ENCODE results near the gene EGLN3.
"Not testable (repeated sequence)": the region's sequence is repeated elsewhere in the genome, so short reads cannot be mapped to it uniquely, and the experiment has no call there.

Gene EGLN3

DNA sequence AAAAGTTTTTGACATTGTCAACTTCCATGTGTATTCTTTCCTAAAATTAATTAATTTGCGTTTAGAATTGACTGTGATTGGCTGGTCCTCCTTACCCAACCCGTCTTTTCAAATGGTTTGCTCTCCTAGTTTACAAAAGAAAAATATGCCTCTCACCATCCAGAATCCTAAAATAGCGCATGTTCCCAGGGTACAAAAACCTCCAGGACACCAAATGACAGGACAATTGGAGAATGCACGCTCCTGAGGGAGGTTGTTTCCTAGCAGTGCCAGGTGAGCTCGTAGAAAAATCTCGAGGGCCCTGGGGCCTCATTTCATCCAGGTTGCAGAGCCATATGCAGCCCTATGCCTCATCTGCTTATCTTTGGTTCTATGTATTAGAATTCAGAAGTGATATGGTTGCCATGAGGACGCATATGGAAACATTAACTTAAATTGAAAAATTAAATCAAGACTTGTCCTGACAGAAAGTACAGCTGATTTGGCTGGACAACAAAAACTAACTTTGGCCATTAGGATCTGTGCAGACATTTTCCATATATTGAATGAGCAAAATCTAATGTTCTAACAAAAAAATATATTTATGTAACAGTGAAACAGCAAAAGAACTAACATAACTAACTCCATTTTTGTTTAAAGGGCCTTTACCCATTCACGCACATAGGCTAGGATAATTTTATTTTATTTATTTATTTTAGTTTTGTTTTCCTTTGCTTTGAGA is 28.2 kb upstream of the EGLN3 start:
- H3K4me2 ChIP-seq (ENCODE audit: low read length): no peak overlapping the region
- no peaks in the 10 kb centered on the region for H3K79me2 ChIP-seq (ENCODE audit: low read length)
- H3K4me1 ChIP-seq (ENCODE audit: low read length): peaks cover 10% of the 10 kb centered on the region; the same call in 1 of the 2 replicates
- no peak overlapping the region for H3K27ac ChIP-seq (ENCODE audit: low read length)
- no peak overlapping the region for H3K9ac ChIP-seq (ENCODE audit: low read length)
- no peak for TF ChIP-seq EZH2phosphoT487 (IDR thresholded peaks at IDR 0.05; ENCODE audit: low read depth)
- TF ChIP-seq, protein P1, sequence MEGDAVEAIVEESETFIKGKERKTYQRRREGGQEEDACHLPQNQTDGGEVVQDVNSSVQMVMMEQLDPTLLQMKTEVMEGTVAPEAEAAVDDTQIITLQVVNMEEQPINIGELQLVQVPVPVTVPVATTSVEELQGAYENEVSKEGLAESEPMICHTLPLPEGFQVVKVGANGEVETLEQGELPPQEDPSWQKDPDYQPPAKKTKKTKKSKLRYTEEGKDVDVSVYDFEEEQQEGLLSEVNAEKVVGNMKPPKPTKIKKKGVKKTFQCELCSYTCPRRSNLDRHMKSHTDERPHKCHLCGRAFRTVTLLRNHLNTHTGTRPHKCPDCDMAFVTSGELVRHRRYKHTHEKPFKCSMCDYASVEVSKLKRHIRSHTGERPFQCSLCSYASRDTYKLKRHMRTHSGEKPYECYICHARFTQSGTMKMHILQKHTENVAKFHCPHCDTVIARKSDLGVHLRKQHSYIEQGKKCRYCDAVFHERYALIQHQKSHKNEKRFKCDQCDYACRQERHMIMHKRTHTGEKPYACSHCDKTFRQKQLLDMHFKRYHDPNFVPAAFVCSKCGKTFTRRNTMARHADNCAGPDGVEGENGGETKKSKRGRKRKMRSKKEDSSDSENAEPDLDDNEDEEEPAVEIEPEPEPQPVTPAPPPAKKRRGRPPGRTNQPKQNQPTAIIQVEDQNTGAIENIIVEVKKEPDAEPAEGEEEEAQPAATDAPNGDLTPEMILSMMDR (IDR thresholded peaks at IDR 0.05; ENCODE audit: low read depth, low read length): no peak
- H3K27me3 ChIP-seq (ENCODE audit: low read depth, low read length): no peaks in the 10 kb centered on the region
- H4K20me1 ChIP-seq (ENCODE audit: insufficient read depth, low read length): no peaks in the 10 kb centered on the region
- H3K9me3 ChIP-seq (ENCODE audit: insufficient read depth, low read length): no peaks in the 10 kb centered on the region
- no peak overlapping the region for H2AFZ ChIP-seq (ENCODE audit: low read depth, low read length)
- no peak overlapping the region for H3K4me3 ChIP-seq (ENCODE audit: low read length)
- no peaks in the 10 kb centered on the region for H3K36me3 ChIP-seq (replicated peaks; ENCODE audit: low read depth, low read length)

DNA sequence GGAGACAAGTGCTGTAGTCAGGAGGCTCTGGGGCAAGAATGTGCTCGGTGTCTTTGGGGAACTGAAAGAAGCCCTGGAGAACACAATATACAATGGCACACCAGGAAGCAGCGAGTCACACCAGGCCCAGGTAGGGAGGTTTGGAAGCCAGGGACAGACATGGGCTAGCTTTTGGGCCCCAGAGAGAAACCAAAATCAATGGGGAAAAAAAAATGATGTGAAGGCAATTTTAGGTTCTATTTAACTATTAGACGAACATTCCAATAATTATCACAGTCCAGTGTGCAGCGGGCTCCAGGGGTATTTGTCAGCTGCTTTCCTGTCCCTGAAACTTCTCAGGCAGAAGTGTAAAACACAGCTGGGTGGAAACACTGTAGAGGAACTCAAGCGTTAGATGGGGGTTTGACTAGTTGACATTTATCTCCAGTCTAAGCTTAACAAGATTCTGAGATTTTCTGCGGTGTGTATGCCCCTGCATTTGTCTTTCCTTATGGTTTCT is 21.8 kb upstream of the EGLN3 start:
- H3K27ac ChIP-seq (ENCODE audit: low read length): peak overlapping the region; percentile 49
- no peaks in the 10 kb centered on the region for H3K27me3 ChIP-seq (ENCODE audit: low read depth, low read length)
- peak overlapping the region; percentile 88; the same call in 1 of the 2 replicates for H2AFZ ChIP-seq (ENCODE audit: low read depth, low read length)
- peaks cover 20% of the 10 kb centered on the region for H3K4me1 ChIP-seq (ENCODE audit: low read length)
- H3K4me3 ChIP-seq (ENCODE audit: low read length): peak overlapping the region; percentile 64
- H3K9ac ChIP-seq (ENCODE audit: low read length): peak overlapping the region; percentile 33; the same call in 1 of the 2 replicates
- no peak for TF ChIP-seq EZH2phosphoT487 (IDR thresholded peaks at IDR 0.05; ENCODE audit: low read depth)
- no peaks in the 10 kb centered on the region for H4K20me1 ChIP-seq (ENCODE audit: insufficient read depth, low read length)
- H3K79me2 ChIP-seq (ENCODE audit: low read length): no peaks in the 10 kb centered on the region
- no peaks in the 10 kb centered on the region for H3K9me3 ChIP-seq (ENCODE audit: insufficient read depth, low read length)
- H3K36me3 ChIP-seq (replicated peaks; ENCODE audit: low read depth, low read length): no peaks in the 10 kb centered on the region
- H3K4me2 ChIP-seq (ENCODE audit: low read length): peak overlapping the region; percentile 54

DNA sequence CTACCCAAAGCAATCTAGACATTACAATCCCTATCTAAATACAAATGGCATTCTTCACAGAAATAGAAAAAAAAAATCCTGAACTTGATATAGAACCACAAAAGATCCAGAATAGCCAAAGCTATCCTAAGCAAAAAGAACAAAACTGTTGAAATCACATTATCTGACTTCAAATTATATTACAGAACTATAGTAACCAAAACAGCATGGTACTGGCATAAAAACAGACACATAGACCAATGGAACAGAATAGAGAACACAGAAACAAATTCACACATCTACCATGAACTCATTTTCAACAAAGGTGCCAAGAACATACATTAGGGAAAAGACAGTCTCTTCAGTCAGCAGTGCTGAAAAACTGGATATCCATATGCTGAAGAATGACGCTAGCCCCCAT is 19.0 kb upstream of the EGLN3 start:
- not testable (repeated sequence) for H3K9me3 ChIP-seq (ENCODE audit: insufficient read depth, low read length); H3K36me3 ChIP-seq (replicated peaks; ENCODE audit: low read depth, low read length); H3K27me3 ChIP-seq (ENCODE audit: low read depth, low read length); H3K9ac ChIP-seq (ENCODE audit: low read length); H3K27ac ChIP-seq (ENCODE audit: low read length); H2AFZ ChIP-seq (ENCODE audit: low read depth, low read length); H4K20me1 ChIP-seq (ENCODE audit: insufficient read depth, low read length); H3K79me2 ChIP-seq (ENCODE audit: low read length); H3K4me3 ChIP-seq (ENCODE audit: low read length); H3K4me2 ChIP-seq (ENCODE audit: low read length)
- peaks cover 20% of the 10 kb centered on the region for H3K4me1 ChIP-seq (ENCODE audit: low read length)

DNA sequence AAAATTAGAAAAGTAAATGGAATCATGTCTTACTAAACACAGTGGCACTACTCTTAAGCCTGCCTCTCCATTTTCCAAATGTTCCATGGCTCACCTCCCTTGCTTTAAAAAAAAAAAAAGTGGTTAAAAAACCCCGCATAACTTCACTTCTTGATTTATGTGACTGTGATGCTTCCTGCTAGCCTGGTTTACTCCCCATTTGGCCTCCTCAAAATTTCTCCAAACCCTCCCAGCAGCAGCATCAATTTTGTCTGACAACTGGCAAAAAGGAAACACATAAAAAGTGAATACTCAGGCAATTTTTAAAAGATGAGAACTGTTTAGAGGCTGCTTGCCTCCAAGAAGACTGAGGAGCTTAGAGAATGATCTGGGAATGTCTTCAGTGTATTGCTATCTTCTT is 17.8 kb upstream of the EGLN3 start:
- Histone ChIP-seq H3K9ac (ENCODE audit: low read length) (no peak overlapping the region), H3K36me3 (replicated peaks; ENCODE audit: low read depth, low read length) (no peaks in the 10 kb centered on the region), H3K27me3 (ENCODE audit: low read depth, low read length) (no peaks in the 10 kb centered on the region), H3K4me1 (ENCODE audit: low read length) (peaks cover 20% of the 10 kb centered on the region), H3K79me2 (ENCODE audit: low read length) (no peaks in the 10 kb centered on the region), H3K9me3 (ENCODE audit: insufficient read depth, low read length) (no peaks in the 10 kb centered on the region), H3K4me2 (ENCODE audit: low read length) (no peak overlapping the region), H4K20me1 (ENCODE audit: insufficient read depth, low read length) (no peaks in the 10 kb centered on the region), H3K4me3 (ENCODE audit: low read length) (no peak overlapping the region), H2AFZ (ENCODE audit: low read depth, low read length) (no peak overlapping the region), H3K27ac (ENCODE audit: low read length) (no peak overlapping the region)
- no peak for TF ChIP-seq EZH2phosphoT487 (IDR thresholded peaks at IDR 0.05; ENCODE audit: low read depth)
- TF ChIP-seq, protein P1 (IDR thresholded peaks at IDR 0.05; ENCODE audit: low read depth, low read length): no peak

DNA sequence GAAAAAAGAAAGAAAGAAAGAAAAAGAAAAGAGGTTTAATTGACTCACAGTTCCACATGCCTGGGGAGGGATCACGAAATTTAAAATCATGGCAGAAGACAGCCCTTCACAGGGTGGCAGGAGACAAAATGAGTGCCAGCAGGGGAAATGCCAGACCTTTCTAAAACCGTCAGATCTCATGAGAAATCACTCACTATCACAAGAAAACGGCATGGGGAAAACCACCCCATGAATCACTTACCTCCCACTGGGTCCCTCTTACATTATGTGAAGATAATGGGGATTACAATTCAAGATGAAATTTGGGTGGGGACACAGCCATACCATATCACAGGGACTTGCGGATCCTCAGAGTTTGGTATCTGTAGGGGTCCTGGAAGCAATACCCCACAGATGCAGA is 16.3 kb upstream of the EGLN3 start:
- no peak overlapping the region for H3K4me2 ChIP-seq (ENCODE audit: low read length)
- no peak overlapping the region for H3K27ac ChIP-seq (ENCODE audit: low read length)
- H3K9me3 ChIP-seq (ENCODE audit: insufficient read depth, low read length): no peaks in the 10 kb centered on the region
- no peak for TF ChIP-seq EZH2phosphoT487 (IDR thresholded peaks at IDR 0.05; ENCODE audit: low read depth)
- TF ChIP-seq, protein P1 (IDR thresholded peaks at IDR 0.05; ENCODE audit: low read depth, low read length): no peak
- no peak overlapping the region for H3K4me3 ChIP-seq (ENCODE audit: low read length)
- H3K9ac ChIP-seq (ENCODE audit: low read length): no peak overlapping the region
- H3K36me3 ChIP-seq (replicated peaks; ENCODE audit: low read depth, low read length): no peaks in the 10 kb centered on the region
- H4K20me1 ChIP-seq (ENCODE audit: insufficient read depth, low read length): no peaks in the 10 kb centered on the region
- H3K79me2 ChIP-seq (ENCODE audit: low read length): no peaks in the 10 kb centered on the region
- H3K4me1 ChIP-seq (ENCODE audit: low read length): peaks cover 6% of the 10 kb centered on the region
- H3K27me3 ChIP-seq (ENCODE audit: low read depth, low read length): no peaks in the 10 kb centered on the region
- H2AFZ ChIP-seq (ENCODE audit: low read depth, low read length): no peak overlapping the region
